ENCODE results near the gene ADD2.

DNA sequence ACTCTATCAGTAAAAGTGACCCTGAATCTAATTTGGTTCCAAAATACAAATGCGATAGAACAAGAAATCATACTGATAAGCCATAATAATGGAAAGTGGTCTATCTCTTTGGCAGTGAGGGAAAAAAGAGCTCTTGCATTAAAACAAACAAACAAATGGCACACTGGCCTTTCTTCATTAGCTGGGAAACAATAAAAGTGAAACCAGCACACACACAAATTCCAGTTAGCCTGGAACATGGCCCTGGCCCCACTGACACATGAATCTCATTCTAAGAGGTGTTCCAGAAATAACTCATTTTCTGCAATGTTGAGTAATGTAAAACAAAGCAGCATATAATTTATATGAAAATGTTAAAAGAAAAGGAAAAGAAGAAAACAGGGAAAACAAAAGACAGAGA is 135.0 kb downstream of the ADD2 start:
- TF ChIP-seq EZH2 (IDR thresholded peaks at IDR 0.05; ENCODE audit: borderline replicate concordance, insufficient read depth, low read depth, low read length, poor library complexity, severe bottlenecking), result no peak
- TF ChIP-seq, protein P1, sequence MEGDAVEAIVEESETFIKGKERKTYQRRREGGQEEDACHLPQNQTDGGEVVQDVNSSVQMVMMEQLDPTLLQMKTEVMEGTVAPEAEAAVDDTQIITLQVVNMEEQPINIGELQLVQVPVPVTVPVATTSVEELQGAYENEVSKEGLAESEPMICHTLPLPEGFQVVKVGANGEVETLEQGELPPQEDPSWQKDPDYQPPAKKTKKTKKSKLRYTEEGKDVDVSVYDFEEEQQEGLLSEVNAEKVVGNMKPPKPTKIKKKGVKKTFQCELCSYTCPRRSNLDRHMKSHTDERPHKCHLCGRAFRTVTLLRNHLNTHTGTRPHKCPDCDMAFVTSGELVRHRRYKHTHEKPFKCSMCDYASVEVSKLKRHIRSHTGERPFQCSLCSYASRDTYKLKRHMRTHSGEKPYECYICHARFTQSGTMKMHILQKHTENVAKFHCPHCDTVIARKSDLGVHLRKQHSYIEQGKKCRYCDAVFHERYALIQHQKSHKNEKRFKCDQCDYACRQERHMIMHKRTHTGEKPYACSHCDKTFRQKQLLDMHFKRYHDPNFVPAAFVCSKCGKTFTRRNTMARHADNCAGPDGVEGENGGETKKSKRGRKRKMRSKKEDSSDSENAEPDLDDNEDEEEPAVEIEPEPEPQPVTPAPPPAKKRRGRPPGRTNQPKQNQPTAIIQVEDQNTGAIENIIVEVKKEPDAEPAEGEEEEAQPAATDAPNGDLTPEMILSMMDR (IDR thresholded peaks at IDR 0.05), result no peak

Measured in B cell (primary cell).